Activated CD8-positive, alpha-beta T cell treated with anti-CD3 and anti-CD28 coated beads for 36 hours (primary cell): ENCODE measurements around the gene MLH3. TPM values are rescaled to one million over a fixed set of nuclear protein-coding genes. Genes with fewer than 3 reads are reported as not detected.

Experiments used
- ATAC-seq: fragments of 200-7000 bp; cut with Tn5 transposase; one replicate; pipeline ENCODE4 v1.10.0; 2021; ENCODE audit warnings: mild to moderate bottlenecking, moderate library complexity
- CTCF ChIA-PET: fragments of 350-600 bp; sonication (Branson Sonifier 250); formaldehyde crosslinking; loops from one replicate; lab custom pipeline; 2021; ENCODE audit warnings: antibody characterized with exemption; lab: Charles Lee
- POLR2A ChIA-PET: fragments of 350-600 bp; sonication (Branson Sonifier 250); formaldehyde crosslinking; loops from one replicate; lab custom pipeline; 2021; ENCODE audit warnings: antibody characterized with exemption; lab: Charles Lee
- DNase-seq: peaks from one replicate; pipeline ENCODE4 v3.0.0-alpha.2; 2020
- H3K27ac Mint-ChIP-seq: one replicate; pipeline ENCODE4 v1.8.0; 2021; ENCODE audit warnings: mild to moderate bottlenecking, mixed read lengths
- H3K27me3 Mint-ChIP-seq: one replicate; pipeline ENCODE4 v1.8.0; 2021; ENCODE audit warnings: mixed read lengths
- H3K36me3 Mint-ChIP-seq: one replicate; pipeline ENCODE4 v1.8.0; 2021; ENCODE audit warnings: low read depth, mixed read lengths
- H3K4me1 Mint-ChIP-seq: one replicate; pipeline ENCODE4 v1.8.0; 2021; ENCODE audit warnings: low read depth, mixed read lengths
- H3K4me3 Mint-ChIP-seq: one replicate; pipeline ENCODE4 v1.8.0; 2021; ENCODE audit warnings: mild to moderate bottlenecking, moderate library complexity, mixed read lengths
- H3K9me3 Mint-ChIP-seq: one replicate; pipeline ENCODE4 v1.8.0; 2021; ENCODE audit warnings: mixed read lengths
- intact Hi-C: fragments of 100-400 bp; cut with micrococcal nuclease; formaldehyde crosslinking; loops from one replicate; pipeline ENCODE4 v1.10.0; 2022
- total RNA-seq, 2 experiments: library from RNA; stranded (reverse); gene quantifications; one replicate each; pipeline ENCODE4 v1.2.3, GENCODE V29; 2021
- TF ChIP-seq, protein P1 (sequence below): fragments of 200-600 bp; IDR thresholded peaks from one replicate; pipeline ENCODE4 v1.8.0; 2022; ENCODE audit warnings: antibody characterized with exemption, mild to moderate bottlenecking

Gene MLH3
- total RNA-seq, 2 experiments from 2014 or later = 26.8 to 29.0 TPM

DNA sequence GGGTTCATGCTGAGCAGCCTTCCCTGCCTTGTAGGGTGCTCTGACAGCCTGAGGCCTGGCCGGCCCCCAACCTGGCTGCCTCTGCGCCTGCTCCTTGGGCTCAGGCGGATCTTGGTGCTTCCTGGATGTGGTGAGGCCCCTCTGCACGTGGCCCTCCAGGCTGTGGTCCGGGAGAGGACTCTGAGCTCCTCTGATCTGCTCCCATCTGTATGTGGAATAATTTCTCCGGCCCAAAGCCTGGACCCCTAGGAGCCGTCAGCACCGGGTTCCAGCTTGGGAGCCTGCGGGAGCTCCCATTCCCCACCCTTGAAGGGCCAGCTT is 69.8 kb downstream of the MLH3 start:
- CTCF ChIA-PET = interaction anchor here (1.4 kb wide), 1 partner anchor 36 kb away, joined by 5 read pairs; no protein-coding TSS in a partner anchor
- no peak overlapping the region for H3K4me3 Mint-ChIP-seq
- intact Hi-C loops = no loop called here

GRCh38 chr14:74980731-74981461 is 70.4 kb downstream of the MLH3 start:
- no peaks in the 10 kb centered on the region for H3K27me3 Mint-ChIP-seq
- H3K27ac Mint-ChIP-seq = no peak overlapping the region
- intact Hi-C loops = no loop called here

More for the DNA sequence above, 69.8 kb downstream of the MLH3 start:
- ATAC-seq = no peak
- Mint-ChIP-seq H3K9me3 (no peaks in the 10 kb centered on the region), H3K27ac (no peak overlapping the region), H3K27me3 (no peaks in the 10 kb centered on the region), H3K4me1 (no peaks in the 10 kb centered on the region), H3K36me3 (no peaks in the 10 kb centered on the region)
- DNase-seq = no peak
- TF ChIP-seq, protein P1, sequence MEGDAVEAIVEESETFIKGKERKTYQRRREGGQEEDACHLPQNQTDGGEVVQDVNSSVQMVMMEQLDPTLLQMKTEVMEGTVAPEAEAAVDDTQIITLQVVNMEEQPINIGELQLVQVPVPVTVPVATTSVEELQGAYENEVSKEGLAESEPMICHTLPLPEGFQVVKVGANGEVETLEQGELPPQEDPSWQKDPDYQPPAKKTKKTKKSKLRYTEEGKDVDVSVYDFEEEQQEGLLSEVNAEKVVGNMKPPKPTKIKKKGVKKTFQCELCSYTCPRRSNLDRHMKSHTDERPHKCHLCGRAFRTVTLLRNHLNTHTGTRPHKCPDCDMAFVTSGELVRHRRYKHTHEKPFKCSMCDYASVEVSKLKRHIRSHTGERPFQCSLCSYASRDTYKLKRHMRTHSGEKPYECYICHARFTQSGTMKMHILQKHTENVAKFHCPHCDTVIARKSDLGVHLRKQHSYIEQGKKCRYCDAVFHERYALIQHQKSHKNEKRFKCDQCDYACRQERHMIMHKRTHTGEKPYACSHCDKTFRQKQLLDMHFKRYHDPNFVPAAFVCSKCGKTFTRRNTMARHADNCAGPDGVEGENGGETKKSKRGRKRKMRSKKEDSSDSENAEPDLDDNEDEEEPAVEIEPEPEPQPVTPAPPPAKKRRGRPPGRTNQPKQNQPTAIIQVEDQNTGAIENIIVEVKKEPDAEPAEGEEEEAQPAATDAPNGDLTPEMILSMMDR = no peak
- POLR2A ChIA-PET = interaction anchor here (0.5 kb wide), 1 partner anchor 53 kb away, joined by 3 read pairs; no protein-coding TSS in a partner anchor

DNA sequence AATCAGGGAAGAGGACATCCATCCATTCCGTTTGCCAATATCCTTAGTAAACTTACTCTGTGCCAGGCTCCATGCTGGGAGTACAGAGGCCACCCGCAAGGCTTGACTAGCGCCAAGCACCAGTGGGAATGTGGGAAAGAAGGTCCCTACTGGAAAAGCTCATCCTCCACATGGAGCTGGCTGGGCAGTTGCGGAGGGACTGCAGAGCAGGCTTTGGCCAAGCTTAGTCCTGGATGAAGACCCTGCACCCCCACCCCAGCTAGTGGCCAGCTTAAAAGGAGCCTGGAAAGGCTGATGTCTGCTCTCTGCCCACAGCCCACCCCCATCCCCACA is 70.9 kb downstream of the MLH3 start:
- Mint-ChIP-seq H3K4me3 (no peak overlapping the region), H3K27ac (no peak overlapping the region), H3K27me3 (no peaks in the 10 kb centered on the region), H3K9me3 (no peaks in the 10 kb centered on the region), H3K36me3 (no peaks in the 10 kb centered on the region), H3K4me1 (no peaks in the 10 kb centered on the region)
- TF ChIP-seq, protein P1 = no peak
- ATAC-seq = no peak
- DNase-seq = no peak
- intact Hi-C loops = no loop called here
- POLR2A ChIA-PET = interaction anchor here (0.9 kb wide), 1 partner anchor 129 kb away, joined by 3 read pairs; no protein-coding TSS in a partner anchor
- CTCF ChIA-PET = no interaction called here

More at GRCh38 chr14:74980731-74981461, 70.4 kb downstream of the MLH3 start:
- Mint-ChIP-seq H3K9me3 (no peaks in the 10 kb centered on the region), H3K36me3 (no peaks in the 10 kb centered on the region), H3K4me1 (no peaks in the 10 kb centered on the region), H3K4me3 (no peak overlapping the region)
- no peak for ATAC-seq
- POLR2A ChIA-PET = interaction anchor here (0.9 kb wide), 1 partner anchor 128 kb away, joined by 3 read pairs; no protein-coding TSS in a partner anchor
- CTCF ChIA-PET = no interaction called here
- TF ChIP-seq, protein P1 = no peak
- DNase-seq = no peak

- H3K4me1 Mint-ChIP-seq = no peaks in the 10 kb centered on the region
- CTCF ChIA-PET = no interaction called here
- intact Hi-C loops = no loop called here
- no peaks in the 10 kb centered on the region for H3K36me3 Mint-ChIP-seq
- ATAC-seq (no peak), DNase-seq (no peak)
- no peaks in the 10 kb centered on the region for H3K9me3 Mint-ChIP-seq
- no peak overlapping the region for H3K27ac Mint-ChIP-seq
- POLR2A ChIA-PET = interaction anchor here (0.9 kb wide), 1 partner anchor 129 kb away, joined by 3 read pairs; no protein-coding TSS in a partner anchor
- no peak overlapping the region for H3K4me3 Mint-ChIP-seq
- TF ChIP-seq, protein P1 = no peak
- H3K27me3 Mint-ChIP-seq = no peaks in the 10 kb centered on the region
Observed at GRCh38 chr14:74979442-74980397, 71.5 kb downstream of the MLH3 start.
